IMR-90 (cell line): ENCODE measurements around the gene GALNT3. TPM values are rescaled to one million over a fixed set of nuclear protein-coding genes. Genes with fewer than 3 reads are reported as not detected.

ENCODE experiments used
- ATAC-seq: fragments of 200-7000 bp; cut with Tn5 transposase; 2 replicates; pipeline ENCODE4 v1.9.1; 2020; ENCODE audit warnings: low read depth, mild to moderate bottlenecking, moderate library complexity
- BruUV-seq: library from RNA; stranded (reverse); fragments of 400-500 nt; replicated peaks from 2 replicates; lab custom pipeline; 2021; lab: Mats Ljungman, UMichigan
- CTCF ChIA-PET: fragments of 300-600 bp; formaldehyde crosslinking; extraction: SDS; loops from one replicate; lab custom pipeline; 2021; ENCODE audit warnings: antibody characterized with exemption; lab: Yijun Ruan, JAX
- POLR2A ChIA-PET: fragments of 300-600 bp; sonication (Branson Sonifier 250); formaldehyde crosslinking; loops from one replicate; lab custom pipeline; 2022; ENCODE audit warnings: antibody characterized with exemption; ENCODE audit not compliant: unreplicated experiment; lab: Charles Lee
- DNase-seq: peaks from one replicate; pipeline ENCODE4 v3.0.0; 2013
- H2AFZ ChIP-seq: replicated peaks from 2 replicates; pipeline ENCODE3; 2013; ENCODE audit warnings: low read length, mild to moderate bottlenecking; ENCODE audit not compliant: poor library complexity
- H2AK5ac ChIP-seq: 2 replicates; pipeline ENCODE4 v1.6.1; 2013; ENCODE audit warnings: low read depth, low read length, inconsistent platforms
- H2AK9ac ChIP-seq: replicated peaks from 2 replicates; pipeline ENCODE3; 2013; ENCODE audit warnings: mild to moderate bottlenecking, low read depth, low read length, moderate library complexity; ENCODE audit not compliant: poor library complexity
- H2BK120ac ChIP-seq: 2 replicates; pipeline ENCODE4 v1.6.1; 2013; ENCODE audit warnings: low read depth, low read length, inconsistent platforms
- H2BK15ac ChIP-seq: 3 replicates; pipeline ENCODE4 v1.6.1; 2013; ENCODE audit warnings: low read depth, low read length, inconsistent platforms
- H2BK20ac ChIP-seq: 2 replicates; pipeline ENCODE4 v1.6.1; 2013; ENCODE audit warnings: low read depth, mild to moderate bottlenecking, inconsistent platforms, low read length, moderate library complexity
- H2BK5ac ChIP-seq: 2 replicates; pipeline ENCODE4 v1.6.1; 2013; ENCODE audit warnings: mild to moderate bottlenecking, low read depth, low read length, inconsistent platforms; ENCODE audit not compliant: poor library complexity, severe bottlenecking
- H3K14ac ChIP-seq: replicated peaks from 2 replicates; pipeline ENCODE4 v1.6.1; 2013; ENCODE audit warnings: low read depth, low read length, inconsistent platforms
- H3K18ac ChIP-seq: 2 replicates; pipeline ENCODE4 v1.6.1; 2013; ENCODE audit warnings: low read depth, low read length, control low read depth
- H3K23ac ChIP-seq: 2 replicates; pipeline ENCODE4 v1.6.1; 2013; ENCODE audit warnings: low read depth, low read length, inconsistent platforms
- H3K27ac ChIP-seq: 2 replicates; pipeline ENCODE4 v1.5.1; 2013; ENCODE audit warnings: mild to moderate bottlenecking, control low read depth, low read length; ENCODE audit not compliant: insufficient read depth
- H3K27me3 ChIP-seq: 2 replicates; pipeline ENCODE4 v1.6.1; 2013; ENCODE audit warnings: low read length; ENCODE audit not compliant: control insufficient read depth, insufficient read depth
- H3K36me3 ChIP-seq: 2 replicates; pipeline ENCODE4 v1.6.1; 2013; ENCODE audit warnings: low read length, mixed read lengths; ENCODE audit not compliant: control insufficient read depth, insufficient read depth
- H3K4ac ChIP-seq: 2 replicates; pipeline ENCODE4 v1.6.1; 2013; ENCODE audit warnings: low read depth, low read length, inconsistent platforms
- H3K4me1 ChIP-seq: 2 replicates; pipeline ENCODE4 v1.6.1; 2013; ENCODE audit warnings: low read length, mixed read lengths; ENCODE audit not compliant: control insufficient read depth, insufficient read depth
- H3K4me2 ChIP-seq: 2 replicates; pipeline ENCODE4 v1.6.1; 2013; ENCODE audit warnings: low read depth, mild to moderate bottlenecking, control low read depth, low read length, moderate library complexity
- H3K4me3 ChIP-seq: 2 replicates; pipeline ENCODE4 v1.5.1; 2013; ENCODE audit warnings: low read depth, mild to moderate bottlenecking, control low read depth, low read length, moderate library complexity; ENCODE audit not compliant: insufficient read depth
- H3K56ac ChIP-seq: 2 replicates; pipeline ENCODE4 v1.6.1; 2013; ENCODE audit warnings: low read length, inconsistent platforms; ENCODE audit not compliant: insufficient read depth; ENCODE audit errors: extremely low read depth
- H3K79me1 ChIP-seq, 2 experiments: 2 replicates each; pipeline ENCODE4 v1.6.1; 2013; ENCODE audit warnings: low read length in 2 of 2, inconsistent platforms in 1 of 2, low read depth in 1 of 2
- H3K9ac ChIP-seq: 2 replicates; pipeline ENCODE4 v1.6.1; 2013; ENCODE audit warnings: low read depth, low read length, control low read depth
- H3K9me1 ChIP-seq: 2 replicates; pipeline ENCODE4 v1.6.1; 2013; ENCODE audit warnings: low read length, inconsistent platforms; ENCODE audit not compliant: insufficient read depth
- H3K9me3 ChIP-seq: 2 replicates; pipeline ENCODE4 v1.6.1; 2013; ENCODE audit warnings: low read length; ENCODE audit not compliant: control insufficient read depth, insufficient read depth
- H4K20me1 ChIP-seq: 2 replicates; pipeline ENCODE4 v1.6.1; 2013; ENCODE audit warnings: low read length, inconsistent platforms; ENCODE audit not compliant: insufficient read depth
- H4K5ac ChIP-seq: 2 replicates; pipeline ENCODE4 v1.6.1; 2013; ENCODE audit warnings: mild to moderate bottlenecking, low read depth, low read length, control low read depth
- H4K8ac ChIP-seq, 2 experiments: 2 replicates each; pipeline ENCODE4 v1.6.1; 2013; ENCODE audit warnings: low read depth in 2 of 2, low read length in 2 of 2, control low read depth in 1 of 2, inconsistent platforms in 1 of 2
- H4K91ac ChIP-seq: 2 replicates; pipeline ENCODE4 v1.6.1; 2013; ENCODE audit warnings: low read depth, low read length, inconsistent platforms; ENCODE audit not compliant: insufficient read depth
- BHLHE40 ChIP-seq: fragments of 150-350 bp; IDR thresholded peaks from 2 replicates; pipeline ENCODE4 v1.6.1; 2016; ENCODE audit warnings: mild to moderate bottlenecking, low read depth, low read length
- CEBPB ChIP-seq: IDR thresholded peaks from 2 replicates; pipeline ENCODE4 v1.6.1; 2012; ENCODE audit warnings: low read depth, low read length, improper control_type of control experiment
- CHD1 ChIP-seq: IDR thresholded peaks from 2 replicates; pipeline ENCODE4 v1.6.1; 2012; ENCODE audit warnings: low read depth, low read length, improper control_type of control experiment
- CTCF ChIP-seq: conservative IDR thresholded peaks from 2 replicates; pipeline ENCODE4 v1.5.1; 2012; ENCODE audit warnings: mild to moderate bottlenecking, low read depth, low read length, improper control_type of control experiment
- FOS ChIP-seq: fragments of 150-350 bp; IDR thresholded peaks from 2 replicates; pipeline ENCODE4 v1.6.1; 2016; ENCODE audit warnings: low read depth, low read length
- MAFK ChIP-seq: IDR thresholded peaks from 2 replicates; pipeline ENCODE4 v1.6.1; 2012; ENCODE audit warnings: low read depth, low read length, improper control_type of control experiment
- MAZ ChIP-seq: IDR thresholded peaks from 2 replicates; pipeline ENCODE4 v1.6.1; 2012; ENCODE audit warnings: low read depth, mild to moderate bottlenecking, low read length, improper control_type of control experiment, moderate library complexity, borderline replicate concordance
- MXI1 ChIP-seq: IDR thresholded peaks from 2 replicates; pipeline ENCODE4 v1.6.1; 2012; ENCODE audit warnings: low read depth, mild to moderate bottlenecking, low read length, moderate library complexity, borderline replicate concordance
- NFE2L2 ChIP-seq: fragments of 150-350 bp; IDR thresholded peaks from 2 replicates; pipeline ENCODE4 v1.6.1; 2016; ENCODE audit warnings: low read depth, mild to moderate bottlenecking, low read length
- POLR2A ChIP-seq: IDR thresholded peaks from 2 replicates; pipeline ENCODE4 v1.6.1; 2012; ENCODE audit warnings: mild to moderate bottlenecking, low read depth, low read length
- RAD21 ChIP-seq: IDR thresholded peaks from 2 replicates; pipeline ENCODE4 v1.6.1; 2012; ENCODE audit warnings: low read length, improper control_type of control experiment
- RCOR1 ChIP-seq: IDR thresholded peaks from 2 replicates; pipeline ENCODE4 v1.6.1; 2012; ENCODE audit warnings: mild to moderate bottlenecking, low read length, improper control_type of control experiment; ENCODE audit not compliant: insufficient replicate concordance
- RFX5 ChIP-seq: IDR thresholded peaks from 2 replicates; pipeline ENCODE4 v1.8.0; 2012; ENCODE audit warnings: low read depth, mild to moderate bottlenecking, low read length, moderate library complexity
- SMC3 ChIP-seq: fragments of 150-350 bp; IDR thresholded peaks from 2 replicates; pipeline ENCODE4 v1.6.1; 2016; ENCODE audit warnings: low read depth, mild to moderate bottlenecking, antibody characterized with exemption, low read length, moderate library complexity
- WGBS, 2 experiments: methylation state at CpG; one replicate each; pipeline versions ENCODE4 v1.1.5 to v1.1.7; 2013; ENCODE audit warnings: missing lambda C conversion rate in 2 of 2; ENCODE audit not compliant: insufficient read length in 1 of 2; ENCODE audit errors: extremely low coverage in 2 of 2; 5-methylcytosine and 5-hydroxymethylcytosine counted together
- dilution Hi-C: fragments of 300-500 bp; cut with HindIII; formaldehyde crosslinking; loops from one replicate; pipeline ENCODE4 v1.14.3; 2018; ENCODE audit warnings: low sequenced_read_pairs; ENCODE audit not compliant: unreplicated experiment
- in situ Hi-C: fragments of 300-500 bp; cut with MboI; formaldehyde crosslinking; loops from 3 replicates; pipeline ENCODE4 v1.14.3; 2019; ENCODE audit warnings: low sequenced_read_pairs, inconsistent platforms, mixed read lengths
- intact Hi-C: fragments of 100-400 bp; cut with micrococcal nuclease; formaldehyde crosslinking; loops from 2 replicates; pipeline ENCODE4 v1.10.0; 2022
- polyA plus RNA-seq, 3 experiments: library from polyadenylated mRNA; depleted of rRNA; stranded (reverse); fragments of >200 nt; gene quantifications; 2 replicates each; pipeline ENCODE4 v1.2.3, GENCODE V29; 2012; ENCODE audit warnings: low replicate concordance in 1 of 3
- total RNA-seq: library from RNA; depleted of rRNA; stranded (reverse); fragments of >200 nt; gene quantifications from 2 replicates; pipeline ENCODE4 v1.2.3, GENCODE V29; 2012
- TF ChIP-seq, protein P1 (sequence below): fragments of 150-350 bp; IDR thresholded peaks from 2 replicates; pipeline ENCODE4 v1.6.1; 2016; ENCODE audit warnings: low read depth, mild to moderate bottlenecking, low read length, moderate library complexity, borderline replicate concordance
- TF ChIP-seq, protein P2 (sequence below): fragments of 150-350 bp; IDR thresholded peaks from 2 replicates; pipeline ENCODE4 v1.6.1; 2017; ENCODE audit warnings: mild to moderate bottlenecking, antibody characterized with exemption, low read length, low read depth

Gene GALNT3
- total and polyA plus RNA-seq, 2 of the 4 experiments (the other 2 are of a cell fraction), result 1.1 to 2.0 TPM

DNA sequence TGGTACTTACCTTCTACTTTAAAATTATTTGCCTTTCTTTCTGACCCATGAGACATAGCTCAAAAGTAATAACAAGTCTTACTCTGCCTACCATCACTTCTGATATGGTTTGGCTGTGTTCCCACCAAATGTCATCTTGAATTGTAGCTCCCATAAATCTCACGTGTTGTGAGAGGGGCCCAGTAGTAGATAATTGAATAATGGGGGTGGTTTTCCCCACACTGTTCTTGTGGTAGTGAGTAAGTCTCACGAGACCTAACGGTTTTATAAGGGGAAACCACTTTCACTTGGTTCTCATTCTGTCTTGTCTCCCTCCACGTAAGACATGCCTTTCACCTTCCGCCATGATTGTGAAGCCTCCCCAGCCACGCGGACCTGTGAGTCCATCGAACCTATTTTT, 47.5 kb downstream of the GALNT3 start:
- BruUV-seq, result no TSS peak

More for the DNA sequence above, 47.5 kb downstream of the GALNT3 start:
- TF ChIP-seq, protein P1, sequence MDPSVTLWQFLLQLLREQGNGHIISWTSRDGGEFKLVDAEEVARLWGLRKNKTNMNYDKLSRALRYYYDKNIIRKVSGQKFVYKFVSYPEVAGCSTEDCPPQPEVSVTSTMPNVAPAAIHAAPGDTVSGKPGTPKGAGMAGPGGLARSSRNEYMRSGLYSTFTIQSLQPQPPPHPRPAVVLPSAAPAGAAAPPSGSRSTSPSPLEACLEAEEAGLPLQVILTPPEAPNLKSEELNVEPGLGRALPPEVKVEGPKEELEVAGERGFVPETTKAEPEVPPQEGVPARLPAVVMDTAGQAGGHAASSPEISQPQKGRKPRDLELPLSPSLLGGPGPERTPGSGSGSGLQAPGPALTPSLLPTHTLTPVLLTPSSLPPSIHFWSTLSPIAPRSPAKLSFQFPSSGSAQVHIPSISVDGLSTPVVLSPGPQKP, result no peak
- no peak for TF ChIP-seq SMC3
- TF ChIP-seq CTCF, result no peak
- TF ChIP-seq BHLHE40, result no peak
- TF ChIP-seq NFE2L2, result no peak
- TF ChIP-seq POLR2A, result no peak
- TF ChIP-seq MXI1, result no peak
- no peak for TF ChIP-seq RFX5
- no peak for TF ChIP-seq RAD21
- TF ChIP-seq RCOR1, result no peak
- no peak for TF ChIP-seq CHD1
- no peak for TF ChIP-seq MAZ
- no peak for TF ChIP-seq FOS
- TF ChIP-seq, protein P2, sequence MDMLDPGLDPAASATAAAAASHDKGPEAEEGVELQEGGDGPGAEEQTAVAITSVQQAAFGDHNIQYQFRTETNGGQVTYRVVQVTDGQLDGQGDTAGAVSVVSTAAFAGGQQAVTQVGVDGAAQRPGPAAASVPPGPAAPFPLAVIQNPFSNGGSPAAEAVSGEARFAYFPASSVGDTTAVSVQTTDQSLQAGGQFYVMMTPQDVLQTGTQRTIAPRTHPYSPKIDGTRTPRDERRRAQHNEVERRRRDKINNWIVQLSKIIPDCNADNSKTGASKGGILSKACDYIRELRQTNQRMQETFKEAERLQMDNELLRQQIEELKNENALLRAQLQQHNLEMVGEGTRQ, result no peak
- TF ChIP-seq CEBPB, result no peak
- no peak for TF ChIP-seq MAFK
- in situ Hi-C loops, result no loop called here
- Histone ChIP-seq H3K14ac (no peak overlapping the region), H2AK9ac (no peak overlapping the region), H3K4me2 (no peak overlapping the region), H4K91ac (no peak overlapping the region), H3K36me3 (no peaks in the 10 kb centered on the region), H2AFZ (no peak overlapping the region), H3K9ac (no peak overlapping the region), H2BK20ac (no peak overlapping the region), H3K18ac (no peak overlapping the region), H3K4me3 (no peak overlapping the region), H3K79me1 (no peaks in the 10 kb centered on the region), H4K5ac (no peak overlapping the region), H3K27ac (no peak overlapping the region), H4K8ac (no peak overlapping the region), H2AK5ac (no peak overlapping the region), H3K9me3 (no peaks in the 10 kb centered on the region), H2BK120ac (no peak overlapping the region), H3K23ac (no peak overlapping the region), H3K9me1 (no peaks in the 10 kb centered on the region), H3K27me3 (no peaks in the 10 kb centered on the region; the same call in 1 of the 2 replicates), H3K56ac (no peak overlapping the region), H2BK5ac (no peak overlapping the region), H4K20me1 (no peaks in the 10 kb centered on the region), H2BK15ac (no peak overlapping the region), H3K4ac (no peak overlapping the region), H3K4me1 (no peaks in the 10 kb centered on the region)
- ATAC-seq (no peak), DNase-seq (no peak)
- CTCF ChIA-PET, result no interaction called here
- no CpG with 5 or more reads among the region's 8 CpGs for WGBS, 2 experiments
- dilution Hi-C loops, result no loop called here
- intact Hi-C loops, result no loop called here
- POLR2A ChIA-PET, result no interaction called here
